HG02943 (cell line): ENCODE results near the gene ARSB.

ENCODE experiments used
- ATAC-seq: cut with Tn5 transposase; IDR thresholded peaks from one replicate; pipeline ENCODE4 v1.9.1; 2021; ENCODE audit warnings: mild to moderate bottlenecking, low read depth, moderate library complexity; ENCODE audit not compliant: unreplicated experiment

The ARSB gene

DNA sequence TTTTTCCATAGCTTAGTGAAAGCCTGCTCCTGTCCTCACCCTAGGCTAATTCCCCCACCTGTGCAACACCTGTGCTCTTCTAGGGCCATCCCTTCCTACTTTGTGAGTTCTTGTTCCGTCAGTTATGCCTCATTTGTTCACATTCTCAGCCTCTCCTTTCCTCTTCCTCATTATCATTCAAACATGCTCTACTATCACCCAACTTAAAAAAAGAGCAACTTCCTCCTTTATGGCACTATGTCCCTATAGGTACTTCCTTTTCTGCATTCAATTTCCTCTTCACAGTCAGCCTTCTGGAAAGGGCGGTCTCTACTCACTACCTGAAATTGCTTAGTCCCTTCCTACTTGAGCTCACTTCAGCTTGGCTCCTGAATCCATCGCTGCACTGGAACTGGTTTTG, 224.7 kb downstream of the ARSB start:
- no peak for ATAC-seq

GRCh38 chr5:78758169-78758839, 226.8 kb downstream of the ARSB start:
- peak; percentile 66 for ATAC-seq

DNA sequence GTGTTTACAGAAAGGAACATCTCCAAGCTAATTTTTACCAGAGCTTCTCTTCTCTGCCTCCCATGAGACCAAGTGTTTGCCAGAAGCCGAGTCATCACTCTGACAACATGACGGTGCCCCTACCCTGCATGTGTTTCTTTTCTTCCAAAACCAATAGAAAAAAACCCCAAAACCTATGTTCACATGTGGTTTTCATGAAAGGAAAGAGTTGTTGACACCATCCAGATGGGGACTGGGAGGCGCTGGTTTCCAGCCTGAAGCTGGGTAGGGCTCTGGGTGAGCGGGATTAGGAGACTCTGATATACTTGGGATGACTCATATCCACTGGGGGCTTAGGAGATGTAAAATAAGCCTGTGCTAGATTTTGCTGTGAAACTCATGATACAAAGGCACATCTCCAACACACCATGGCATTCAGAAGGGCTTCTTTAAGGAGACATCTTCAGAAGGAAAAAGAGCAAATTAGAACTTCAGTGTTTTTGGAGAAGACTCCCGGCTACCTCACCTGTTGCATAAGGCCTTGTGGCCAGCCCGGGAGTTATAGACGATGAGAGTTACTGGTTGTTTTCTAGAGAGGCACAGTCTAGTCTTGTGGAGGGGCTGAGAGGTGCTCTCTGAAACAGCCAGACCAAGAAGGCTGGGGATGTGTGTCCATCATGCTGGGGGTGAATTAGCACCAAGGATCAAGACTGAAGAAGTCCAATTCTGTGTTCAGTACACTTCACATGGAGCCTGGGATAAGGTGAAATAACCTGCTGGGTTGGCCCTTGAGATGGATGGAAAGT, 227.6 kb downstream of the ARSB start:
- peak; percentile 55 for ATAC-seq

GRCh38 chr5:78756858-78757257, 228.3 kb downstream of the ARSB start:
- peak; percentile 7 for ATAC-seq

DNA sequence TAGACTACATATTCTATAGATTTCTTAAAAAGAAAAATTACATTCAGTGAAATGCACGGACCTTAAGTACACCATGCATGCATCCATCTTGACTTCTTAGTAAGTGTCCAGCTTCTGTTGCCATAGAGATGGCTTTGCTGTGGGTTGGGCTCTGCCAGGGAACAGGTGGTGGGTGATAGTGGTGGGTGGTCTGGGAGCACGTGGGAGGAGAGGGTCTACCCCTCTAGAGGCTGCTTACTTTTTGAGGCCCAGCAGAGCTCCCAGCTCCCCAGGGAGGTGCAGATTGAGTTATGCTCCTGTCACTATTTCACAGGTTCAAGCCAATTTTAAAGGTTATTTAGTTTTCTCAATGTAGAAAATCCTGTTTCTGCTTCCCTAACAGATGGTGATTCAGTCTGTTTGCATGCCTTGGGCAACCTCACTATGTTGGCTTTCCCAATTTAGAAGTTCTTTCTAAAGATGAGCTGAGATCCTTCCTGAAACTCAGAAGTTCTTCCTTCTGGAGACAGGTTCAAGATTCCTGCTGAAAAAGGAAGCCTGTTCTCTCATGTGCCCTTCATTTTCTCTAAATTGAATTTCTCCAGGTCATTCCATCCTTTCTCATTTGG, 229.2 kb downstream of the ARSB start:
- no peak for ATAC-seq

- no peak for ATAC-seq
Measured at GRCh38 chr5:78754655-78755054, 230.5 kb downstream of the ARSB start.

GRCh38 chr5:78753093-78753531, 232.0 kb downstream of the ARSB start:
- ATAC-seq = no peak

DNA sequence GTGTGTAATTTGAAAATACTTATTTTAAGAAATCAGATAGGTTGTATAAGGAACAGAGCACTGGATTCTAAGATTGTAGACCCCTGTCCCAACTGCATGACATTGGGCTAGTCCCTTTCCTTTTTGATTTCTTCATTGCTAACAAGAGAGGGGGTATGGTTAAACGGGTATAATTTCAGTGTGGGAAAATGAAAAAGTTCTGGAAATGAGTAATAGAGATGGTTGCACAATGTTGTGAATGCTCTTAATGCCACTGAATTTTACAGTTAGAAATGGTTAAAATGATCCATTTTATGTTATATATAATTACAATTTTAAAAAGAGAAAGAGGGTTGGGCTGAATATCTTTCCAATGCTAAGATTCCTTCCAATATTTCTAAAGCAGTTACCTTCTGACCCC, 233.2 kb downstream of the ARSB start:
- no peak for ATAC-seq

DNA sequence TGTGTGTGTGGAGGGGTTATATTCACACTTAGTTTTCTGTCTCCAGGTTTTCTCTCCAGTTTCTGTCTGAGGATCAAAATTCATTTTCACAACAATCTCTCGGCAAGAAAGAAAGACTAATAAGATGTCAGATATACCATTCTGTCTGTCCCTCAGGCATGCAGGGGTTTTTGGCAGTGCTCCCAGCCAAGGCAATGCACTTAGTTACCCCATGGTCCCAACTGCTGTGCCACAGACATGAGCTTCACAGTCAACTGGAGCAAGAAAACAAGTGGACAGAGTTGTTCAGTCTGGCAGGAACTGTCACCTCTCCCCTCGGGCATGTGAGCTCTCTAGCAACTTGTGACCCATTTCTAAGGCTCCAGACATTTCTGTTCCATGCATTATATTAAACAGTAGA, 234.8 kb downstream of the ARSB start:
- ATAC-seq = no peak

DNA sequence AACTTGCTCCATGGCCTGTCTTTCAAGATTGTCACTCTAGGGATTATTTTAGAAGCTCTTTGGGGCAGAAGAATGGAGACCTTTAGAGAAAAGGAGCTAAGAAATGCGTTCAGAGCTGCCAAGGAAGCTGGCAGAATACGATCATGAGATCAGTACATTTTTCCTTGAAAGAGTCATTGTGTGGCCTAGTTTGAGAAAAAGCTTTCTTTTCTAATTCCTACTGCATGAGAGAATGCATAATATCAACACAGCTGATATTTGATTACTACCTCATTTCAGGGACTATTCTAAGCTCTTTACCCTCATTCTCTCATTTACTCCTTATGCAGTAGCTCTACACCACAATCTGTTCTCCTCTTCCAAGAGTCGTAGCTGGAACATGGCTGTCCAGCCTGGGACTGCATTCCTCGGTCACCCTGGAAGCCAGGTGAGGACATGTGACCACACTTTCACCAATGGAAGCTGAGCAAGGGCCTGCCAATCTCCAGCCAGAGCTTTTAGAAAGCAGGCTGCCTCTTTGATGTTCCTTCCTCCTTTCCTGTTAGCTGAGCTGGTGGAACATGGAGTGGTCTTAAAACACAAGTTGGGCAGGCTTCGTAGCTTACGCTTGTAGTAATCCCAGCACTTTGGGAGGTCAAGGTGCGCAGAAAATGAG, 237.3 kb downstream of the ARSB start:
- ATAC-seq = no peak

DNA sequence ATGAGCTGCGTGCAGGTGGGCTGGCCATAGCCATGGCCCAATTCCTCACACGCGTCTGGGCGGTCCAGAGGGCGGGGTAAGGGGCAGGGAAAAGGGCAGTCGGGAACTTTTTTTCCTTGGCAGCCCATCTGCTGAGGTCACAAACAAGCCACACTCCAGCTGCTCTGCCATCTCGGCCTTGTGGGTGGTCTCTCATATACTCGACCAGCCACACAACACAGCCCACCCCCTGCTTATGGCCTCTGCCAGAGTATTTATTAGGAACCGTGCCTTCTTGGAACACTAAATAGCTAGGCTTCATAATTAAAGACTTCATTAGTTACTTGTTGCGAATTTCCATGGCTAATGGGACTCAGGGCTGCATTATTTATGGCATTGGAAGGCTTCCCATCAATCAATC, 238.1 kb downstream of the ARSB start:
- ATAC-seq = no peak

GRCh38 chr5:78746021-78746770, 238.9 kb downstream of the ARSB start:
- ATAC-seq = no peak

GRCh38 chr5:78744951-78745534, 240.1 kb downstream of the ARSB start:
- no peak for ATAC-seq

- ATAC-seq = no peak
Measured at GRCh38 chr5:78741019-78741418, 244.1 kb downstream of the ARSB start.

DNA sequence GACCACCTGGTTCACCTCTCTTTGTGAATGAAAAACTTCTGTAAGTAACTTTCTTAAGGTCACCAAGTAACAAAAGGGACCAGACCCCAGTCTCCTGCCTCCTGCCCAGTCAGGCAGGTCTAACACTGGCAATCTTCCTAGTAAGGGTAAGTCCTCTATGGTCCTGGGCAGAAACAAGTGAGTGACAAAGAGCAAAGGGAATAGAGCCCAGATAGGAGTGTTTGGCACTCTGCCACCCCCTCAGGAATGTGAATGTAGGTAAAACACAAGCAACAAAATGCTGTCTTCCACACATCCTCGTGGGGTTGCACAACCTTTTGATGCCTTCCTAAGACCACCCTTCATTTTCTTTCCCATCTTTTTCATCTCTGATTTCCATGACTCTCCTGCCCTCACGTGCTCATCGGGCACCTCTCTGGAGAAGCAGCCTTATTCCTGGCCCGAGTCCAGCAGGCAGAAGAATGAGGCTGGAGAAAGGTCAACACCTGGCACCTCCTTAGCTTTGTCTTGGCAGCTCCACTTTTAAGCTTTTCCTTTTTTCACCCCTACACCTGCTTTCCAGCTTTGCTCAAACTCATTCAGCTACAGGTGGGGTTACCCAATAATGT, 246.3 kb downstream of the ARSB start:
- ATAC-seq = no peak

DNA sequence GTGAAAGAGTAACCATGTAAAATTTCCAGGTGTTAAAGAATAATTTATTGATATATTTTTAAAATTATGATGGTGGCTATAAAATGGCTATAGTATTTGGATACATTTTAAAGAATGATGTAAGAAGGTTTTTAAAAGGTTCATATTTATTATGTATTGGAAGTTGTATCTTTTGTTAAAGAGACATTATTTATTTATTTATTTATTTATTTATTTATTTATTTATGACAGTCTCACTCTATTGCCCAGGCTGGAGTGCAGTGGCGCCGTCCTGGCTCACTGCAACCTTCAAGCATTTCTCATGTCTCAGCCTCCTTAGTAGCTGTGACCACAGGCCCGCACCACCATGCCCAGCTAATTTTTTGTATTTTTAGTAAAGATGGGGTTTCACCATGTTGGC, 247.0 kb downstream of the ARSB start:
- ATAC-seq = no peak

GRCh38 chr5:78735834-78736463, 249.2 kb downstream of the ARSB start:
- no peak for ATAC-seq

GRCh38 chr5:78734950-78735349, 250.2 kb downstream of the ARSB start:
- no peak for ATAC-seq
